Glomerular visceral epithelial cell (primary cell): ENCODE results near the gene CCDC146.
"Not testable (repeated sequence)": the region's sequence is repeated elsewhere in the genome, so short reads cannot be mapped to it uniquely, and the experiment has no call there.

Experiments used
- DNase-seq: peaks from one replicate; pipeline ENCODE4 v3.0.0-alpha.2; 2016; ENCODE audit errors: extremely low spot score

The CCDC146 gene

DNA sequence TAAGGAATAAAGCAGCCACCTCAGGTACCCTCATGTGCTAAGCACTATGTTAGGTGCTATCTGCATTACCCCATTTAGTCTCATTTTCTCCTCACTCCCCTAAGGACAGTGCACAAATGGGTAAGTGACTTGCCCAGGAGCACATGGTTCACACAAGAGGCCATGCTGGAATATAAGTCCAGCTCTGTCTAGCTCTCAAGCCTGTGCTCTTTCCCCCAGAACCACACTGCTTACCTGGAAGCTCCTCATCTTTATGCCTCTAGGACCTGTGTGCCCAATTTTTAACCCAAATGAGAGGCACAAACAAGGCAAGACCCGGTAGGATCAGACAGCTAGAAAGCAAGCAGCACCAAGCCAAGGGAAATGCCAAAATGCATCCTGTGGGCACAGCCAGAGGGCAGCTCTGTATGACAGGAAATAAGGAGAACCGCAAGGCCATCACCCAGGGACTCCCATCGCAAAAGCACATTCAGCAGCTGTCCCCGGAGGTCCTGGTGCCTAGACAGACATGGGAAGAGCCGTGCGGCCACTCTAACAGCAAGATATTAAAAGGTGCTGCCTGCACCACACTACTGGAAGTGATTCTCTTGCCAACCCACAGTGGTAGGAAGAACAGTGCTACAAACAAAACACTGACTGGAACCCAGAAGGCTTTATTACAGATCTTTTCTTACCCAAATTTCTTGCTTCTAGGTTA is 205.7 kb downstream of the CCDC146 start:
- no peak for DNase-seq

DNA sequence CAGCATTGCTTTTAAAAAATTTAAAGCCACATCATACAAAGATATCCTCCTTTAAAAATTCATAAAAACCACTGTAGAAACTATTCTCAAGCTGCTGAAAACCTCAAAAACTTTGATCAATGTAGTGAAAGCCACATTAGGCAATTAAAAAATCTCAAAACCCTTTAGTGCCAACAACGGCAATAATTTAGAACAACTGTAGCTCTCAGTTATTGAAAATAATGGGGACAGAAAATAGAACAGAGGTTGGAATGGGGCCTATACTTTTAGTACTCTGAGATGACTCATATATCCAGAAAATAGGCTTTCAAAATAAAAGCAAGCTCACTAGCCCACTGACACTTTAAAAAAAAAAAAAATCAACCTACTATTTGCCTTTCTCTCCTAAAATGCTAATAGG is 206.3 kb downstream of the CCDC146 start:
- no peak for DNase-seq

DNA sequence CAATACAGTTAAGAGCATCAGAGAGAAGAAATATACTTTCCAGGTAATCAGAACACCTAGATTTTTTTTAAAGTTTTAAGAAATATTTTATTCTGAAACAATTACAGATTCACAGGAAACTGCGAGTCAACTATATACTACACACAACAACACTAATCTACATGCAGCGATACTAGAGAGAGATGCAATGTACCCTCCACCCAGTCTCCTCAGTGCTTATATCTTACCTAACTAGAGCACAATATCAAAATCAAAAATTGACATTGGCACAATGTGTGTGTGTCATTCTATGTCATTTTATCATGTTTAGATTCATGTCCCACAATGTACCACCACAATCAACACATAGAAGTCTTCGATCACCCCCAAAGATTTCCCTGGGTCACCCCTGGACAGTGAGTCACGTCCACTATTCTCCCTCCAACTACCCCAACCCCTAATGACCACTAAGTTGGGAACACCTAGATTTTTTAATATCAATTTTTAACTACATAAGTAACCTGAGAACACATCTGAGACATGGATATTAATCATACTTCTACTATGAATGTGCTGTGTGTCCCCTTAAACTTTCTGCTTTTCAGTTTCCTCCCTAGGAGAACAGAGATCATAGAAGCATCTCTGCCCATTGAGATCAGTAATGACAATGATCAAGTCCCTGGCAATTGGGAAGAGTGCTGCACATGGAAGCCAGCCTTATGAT is 207.2 kb downstream of the CCDC146 start:
- DNase-seq = no peak

DNA sequence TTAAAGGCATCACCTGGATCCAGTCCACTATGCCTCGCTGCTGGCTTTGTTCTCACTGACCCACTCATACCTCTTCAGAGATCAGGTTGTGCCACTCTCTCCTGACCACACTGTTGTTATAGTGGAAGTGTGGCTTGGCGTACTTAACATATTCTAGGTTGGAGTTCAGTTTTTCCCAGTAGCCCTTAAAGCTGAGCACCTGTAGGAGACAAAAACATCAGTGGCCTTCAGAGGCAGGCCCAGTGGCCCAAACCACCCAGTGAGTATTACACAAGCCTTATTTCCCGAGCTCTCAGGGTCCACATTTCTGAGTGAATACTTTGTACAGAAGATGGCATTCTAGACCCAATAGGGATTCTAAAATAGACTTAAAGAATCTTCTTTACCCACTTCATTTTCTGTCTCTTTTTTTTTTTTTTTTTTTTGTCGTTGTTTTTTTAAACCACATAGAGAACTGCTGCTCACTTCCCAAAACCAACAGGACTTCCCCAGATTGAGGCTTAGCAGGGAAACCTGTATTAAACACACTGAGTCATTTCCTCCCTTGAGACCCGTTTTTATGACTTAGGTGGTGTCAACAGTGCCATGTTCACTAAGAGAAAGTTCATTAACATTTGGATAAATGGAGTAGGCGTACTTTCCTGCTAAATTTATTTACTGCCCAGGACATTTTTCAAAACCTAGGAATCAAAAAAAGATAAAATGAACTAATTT is 207.9 kb downstream of the CCDC146 start:
- no peak for DNase-seq

DNA sequence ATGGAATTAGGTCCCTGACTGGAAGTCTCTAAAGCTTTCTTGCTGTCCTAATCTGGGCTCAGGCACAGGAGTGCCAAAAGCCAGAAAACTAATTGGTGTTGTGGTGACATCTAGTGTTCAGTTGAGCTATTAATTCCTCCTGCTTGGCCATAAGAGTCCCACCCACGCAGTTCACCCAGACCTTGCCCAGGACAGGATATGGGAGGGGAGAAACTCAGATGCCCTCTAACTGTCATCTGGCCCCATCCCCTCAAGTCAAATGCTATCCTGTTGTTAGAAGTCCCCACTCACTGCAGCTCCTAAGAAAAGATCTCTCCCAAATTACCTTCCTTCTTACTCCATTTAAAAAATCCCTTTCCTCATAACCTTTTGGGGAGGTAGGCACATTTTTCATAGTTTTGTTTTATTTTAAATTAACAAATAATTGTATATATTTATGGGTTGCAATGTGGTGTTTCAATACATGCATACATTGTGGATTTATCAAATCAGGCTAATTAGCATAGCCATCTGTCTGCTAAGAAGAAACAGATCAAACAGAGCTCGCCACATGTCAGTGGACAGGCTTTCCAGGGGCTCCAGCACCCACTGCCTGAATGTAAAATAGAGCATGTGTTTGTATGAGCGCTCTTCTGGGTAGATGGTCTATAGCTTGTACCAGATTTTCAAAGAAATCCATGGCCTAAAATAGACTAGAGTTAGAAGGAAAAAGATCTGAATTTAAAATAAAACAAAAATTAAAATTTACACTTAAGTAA is 209.7 kb downstream of the CCDC146 start:
- peak; percentile 81 for DNase-seq

DNA sequence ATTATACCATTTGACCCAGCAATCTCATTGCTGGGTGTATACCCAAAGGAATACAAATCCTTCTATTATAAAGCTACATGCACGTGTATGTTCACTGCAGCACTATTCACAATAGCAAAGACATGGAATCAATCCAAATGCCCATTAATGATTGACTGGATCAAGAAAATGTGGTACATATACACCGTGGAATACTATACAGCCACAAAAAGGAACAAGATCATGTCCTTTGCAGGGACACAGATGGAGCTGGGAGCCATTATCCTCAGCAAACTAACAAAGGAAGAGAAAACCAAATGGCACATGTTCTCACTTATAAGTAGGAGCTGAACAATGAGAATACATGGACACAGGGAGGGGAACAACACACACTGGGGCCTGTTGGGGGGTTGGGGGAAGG is 211.6 kb downstream of the CCDC146 start:
- DNase-seq = not testable (repeated sequence)

DNA sequence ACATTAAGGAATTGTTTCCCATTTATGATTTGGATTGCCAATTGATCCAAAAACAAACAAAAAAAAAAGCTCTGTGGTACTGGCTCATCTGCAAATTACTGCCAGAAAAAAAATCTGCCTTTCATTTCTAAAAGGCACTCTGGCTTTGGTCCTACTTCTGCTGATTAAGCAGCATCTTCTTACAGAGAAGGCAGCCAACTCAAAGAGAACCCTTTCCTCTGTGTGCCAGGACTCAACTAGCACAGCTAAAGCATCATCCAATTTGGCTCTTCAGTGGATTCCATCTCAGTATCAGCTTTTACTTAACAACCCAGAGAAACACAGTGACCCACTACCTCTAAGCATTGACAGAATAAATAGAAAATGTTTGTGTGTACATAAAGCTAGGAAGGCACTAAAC is 213.2 kb downstream of the CCDC146 start:
- DNase-seq = no peak

DNA sequence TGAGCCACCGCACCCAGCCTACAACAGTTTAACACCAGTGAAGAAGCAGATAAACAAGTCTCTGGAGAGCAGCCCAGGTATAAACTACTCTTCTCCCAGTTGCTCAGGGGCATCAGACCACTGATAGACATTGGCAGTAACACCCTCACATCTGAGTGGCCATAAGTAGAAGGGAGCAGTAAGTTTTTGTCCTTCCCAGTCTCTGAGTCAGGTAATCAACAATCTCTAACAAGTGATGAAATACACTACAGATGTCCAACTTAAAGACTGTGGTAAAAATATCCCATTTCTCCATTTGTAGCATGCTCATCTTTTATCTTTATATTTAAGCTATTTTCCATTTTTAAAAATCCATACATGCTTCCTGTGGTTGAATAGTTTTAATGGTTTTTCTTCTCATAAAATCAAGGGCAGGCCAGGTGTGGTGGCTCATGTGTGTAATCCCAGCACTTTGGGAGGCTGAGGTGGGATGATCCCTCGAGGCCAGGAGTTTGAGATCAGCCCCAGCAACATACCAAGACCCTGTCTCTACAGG is 215.1 kb downstream of the CCDC146 start:
- no peak for DNase-seq

DNA sequence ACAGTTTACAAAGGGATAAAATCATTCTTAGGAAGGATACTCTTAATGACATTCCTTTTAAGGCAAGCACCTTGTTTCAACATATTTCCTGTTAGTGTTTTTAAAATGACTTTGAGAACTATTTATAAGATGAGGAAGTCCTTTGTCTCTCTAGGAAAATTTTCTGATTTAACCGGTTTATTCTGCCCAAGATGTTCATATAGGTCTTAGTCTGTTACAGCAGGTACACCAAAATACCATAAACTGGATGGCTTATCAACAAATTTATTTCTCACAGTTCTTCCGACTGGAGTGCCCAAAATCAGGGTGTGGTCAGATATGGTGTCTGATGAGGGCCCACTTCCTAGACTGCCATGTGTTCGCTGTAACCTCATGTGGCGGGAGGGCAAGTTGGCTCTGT is 215.8 kb downstream of the CCDC146 start:
- no peak for DNase-seq

DNA sequence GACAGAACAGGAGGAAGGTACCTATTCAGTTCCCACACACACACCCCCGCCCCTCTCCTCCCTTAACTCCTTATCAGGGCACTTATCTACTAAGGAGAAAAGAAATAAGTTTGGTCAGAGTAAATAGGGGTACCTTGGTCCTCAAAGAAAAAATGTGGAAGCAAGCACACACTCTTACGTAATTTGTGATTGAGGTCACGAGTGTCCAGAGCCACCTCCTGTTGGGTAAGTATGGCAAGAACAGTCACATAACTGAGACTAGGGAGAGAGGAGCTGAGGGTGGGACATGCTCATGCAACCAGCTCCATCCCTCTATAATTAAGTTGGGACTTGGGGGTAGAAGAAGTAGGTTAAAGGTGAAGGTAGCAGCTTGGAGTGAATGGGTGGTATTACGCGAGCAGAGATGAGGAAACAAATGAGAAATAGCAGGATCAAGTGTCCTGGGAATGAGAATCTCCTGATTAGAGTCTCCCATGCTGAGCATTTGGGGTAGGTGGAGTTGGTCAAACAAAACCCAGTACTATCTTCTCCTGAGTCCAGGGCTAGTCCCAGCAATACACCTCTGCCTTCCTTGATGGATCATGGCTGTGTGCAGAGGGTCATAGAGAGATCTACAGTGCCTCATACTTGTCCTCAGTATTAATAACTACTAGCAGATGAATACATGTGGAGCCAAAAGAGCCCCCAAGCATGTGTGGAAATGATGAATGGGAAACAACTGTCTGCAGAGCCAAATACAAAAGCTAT is 216.6 kb downstream of the CCDC146 start:
- no peak for DNase-seq

DNA sequence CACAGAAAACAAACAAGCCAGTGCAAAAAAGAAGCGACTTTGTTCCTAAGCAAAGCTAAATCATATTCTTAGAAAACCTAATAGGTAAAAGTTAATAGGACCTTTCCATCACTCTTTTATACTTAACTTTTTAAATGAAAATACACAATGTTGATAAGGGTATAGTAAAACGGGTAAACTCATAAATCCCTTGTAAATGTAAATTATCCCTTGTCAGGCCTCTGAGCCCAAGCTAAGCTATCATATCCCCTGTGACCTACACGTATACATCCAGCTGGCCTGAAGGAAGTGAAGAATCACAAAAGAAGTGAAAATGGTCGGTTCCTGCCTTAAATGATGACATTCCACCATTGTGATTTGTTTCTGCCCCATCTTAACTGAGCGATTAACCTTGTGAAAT is 217.3 kb downstream of the CCDC146 start:
- DNase-seq = no peak
